22Rv1 (cell line): ENCODE results near the gene KIF23.

ENCODE experiments used
- H3K27ac ChIP-seq: fragments of 450-650 bp; 2 replicates; pipeline ENCODE4 v1.5.1; 2017
- ZFX ChIP-seq: fragments of 450-650 bp; IDR thresholded peaks from 2 replicates; pipeline ENCODE4 v1.6.1; 2017; ENCODE audit warnings: antibody characterized with exemption, borderline replicate concordance
- TF ChIP-seq, protein P1 (sequence below): fragments of 450-650 bp; IDR thresholded peaks from 2 replicates; pipeline ENCODE4 v1.5.1; 2017; ENCODE audit warnings: mild to moderate bottlenecking

KIF23 gene

GRCh38 chr15:69395991-69396390 is 18.2 kb upstream of the KIF23 start:
- no peak overlapping the region for H3K27ac ChIP-seq
- TF ChIP-seq, protein P1, sequence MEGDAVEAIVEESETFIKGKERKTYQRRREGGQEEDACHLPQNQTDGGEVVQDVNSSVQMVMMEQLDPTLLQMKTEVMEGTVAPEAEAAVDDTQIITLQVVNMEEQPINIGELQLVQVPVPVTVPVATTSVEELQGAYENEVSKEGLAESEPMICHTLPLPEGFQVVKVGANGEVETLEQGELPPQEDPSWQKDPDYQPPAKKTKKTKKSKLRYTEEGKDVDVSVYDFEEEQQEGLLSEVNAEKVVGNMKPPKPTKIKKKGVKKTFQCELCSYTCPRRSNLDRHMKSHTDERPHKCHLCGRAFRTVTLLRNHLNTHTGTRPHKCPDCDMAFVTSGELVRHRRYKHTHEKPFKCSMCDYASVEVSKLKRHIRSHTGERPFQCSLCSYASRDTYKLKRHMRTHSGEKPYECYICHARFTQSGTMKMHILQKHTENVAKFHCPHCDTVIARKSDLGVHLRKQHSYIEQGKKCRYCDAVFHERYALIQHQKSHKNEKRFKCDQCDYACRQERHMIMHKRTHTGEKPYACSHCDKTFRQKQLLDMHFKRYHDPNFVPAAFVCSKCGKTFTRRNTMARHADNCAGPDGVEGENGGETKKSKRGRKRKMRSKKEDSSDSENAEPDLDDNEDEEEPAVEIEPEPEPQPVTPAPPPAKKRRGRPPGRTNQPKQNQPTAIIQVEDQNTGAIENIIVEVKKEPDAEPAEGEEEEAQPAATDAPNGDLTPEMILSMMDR = no peak
- TF ChIP-seq ZFX = no peak

- H3K27ac ChIP-seq = no peak overlapping the region
- no peak for TF ChIP-seq ZFX
- TF ChIP-seq, protein P1 = no peak
These were observed 15.7 kb upstream of the KIF23 start for GRCh38 chr15:69398491-69398891.

- TF ChIP-seq, protein P1 = no peak
These were observed 13.3 kb upstream of the KIF23 start for GRCh38 chr15:69400850-69401249.

GRCh38 chr15:69402816-69403215 is 11.3 kb upstream of the KIF23 start:
- no peak overlapping the region for H3K27ac ChIP-seq
- TF ChIP-seq ZFX = no peak
- TF ChIP-seq, protein P1 = no peak

More at GRCh38 chr15:69400850-69401249, 13.3 kb upstream of the KIF23 start:
- no peak overlapping the region for H3K27ac ChIP-seq

GRCh38 chr15:69403594-69403993 is 10.6 kb upstream of the KIF23 start:
- no peak overlapping the region for H3K27ac ChIP-seq
- TF ChIP-seq, protein P1 = no peak
- TF ChIP-seq ZFX = no peak

- TF ChIP-seq ZFX = no peak
- TF ChIP-seq, protein P1 = no peak
These were observed 9.0 kb upstream of the KIF23 start for GRCh38 chr15:69405110-69405509.

GRCh38 chr15:69407719-69408400 is 6.3 kb upstream of the KIF23 start:
- no peak for TF ChIP-seq ZFX
- TF ChIP-seq, protein P1 = no peak
- H3K27ac ChIP-seq = no peak overlapping the region

More at GRCh38 chr15:69405110-69405509, 9.0 kb upstream of the KIF23 start:
- no peak overlapping the region for H3K27ac ChIP-seq
